ENCODE results near the gene SPON1.

DNA sequence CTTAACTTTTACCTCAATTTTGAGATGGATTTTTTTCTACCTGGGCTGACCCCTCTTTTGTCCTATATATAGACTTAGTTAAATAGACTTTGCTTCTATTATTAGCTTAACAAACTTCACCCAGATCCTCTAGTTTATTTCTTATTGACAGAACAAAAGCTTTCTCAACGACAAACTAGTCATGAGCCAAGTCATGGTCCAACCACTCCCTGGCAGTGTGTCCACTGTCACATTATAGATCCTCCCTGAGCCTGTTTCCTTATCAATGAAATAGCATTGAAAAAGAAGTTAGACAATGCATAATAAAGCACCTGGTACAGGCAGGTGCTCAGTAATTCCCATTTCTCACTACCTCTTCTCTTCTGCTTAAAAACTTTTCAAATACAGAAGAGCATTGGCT, 155.1 kb downstream of the SPON1 start:
- TF ChIP-seq, protein P1, sequence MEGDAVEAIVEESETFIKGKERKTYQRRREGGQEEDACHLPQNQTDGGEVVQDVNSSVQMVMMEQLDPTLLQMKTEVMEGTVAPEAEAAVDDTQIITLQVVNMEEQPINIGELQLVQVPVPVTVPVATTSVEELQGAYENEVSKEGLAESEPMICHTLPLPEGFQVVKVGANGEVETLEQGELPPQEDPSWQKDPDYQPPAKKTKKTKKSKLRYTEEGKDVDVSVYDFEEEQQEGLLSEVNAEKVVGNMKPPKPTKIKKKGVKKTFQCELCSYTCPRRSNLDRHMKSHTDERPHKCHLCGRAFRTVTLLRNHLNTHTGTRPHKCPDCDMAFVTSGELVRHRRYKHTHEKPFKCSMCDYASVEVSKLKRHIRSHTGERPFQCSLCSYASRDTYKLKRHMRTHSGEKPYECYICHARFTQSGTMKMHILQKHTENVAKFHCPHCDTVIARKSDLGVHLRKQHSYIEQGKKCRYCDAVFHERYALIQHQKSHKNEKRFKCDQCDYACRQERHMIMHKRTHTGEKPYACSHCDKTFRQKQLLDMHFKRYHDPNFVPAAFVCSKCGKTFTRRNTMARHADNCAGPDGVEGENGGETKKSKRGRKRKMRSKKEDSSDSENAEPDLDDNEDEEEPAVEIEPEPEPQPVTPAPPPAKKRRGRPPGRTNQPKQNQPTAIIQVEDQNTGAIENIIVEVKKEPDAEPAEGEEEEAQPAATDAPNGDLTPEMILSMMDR (IDR thresholded peaks at IDR 0.05; ENCODE audit: borderline replicate concordance, extremely low read depth, low read length, poor library complexity, severe bottlenecking) = no peak
- no peak for TF ChIP-seq EZH2 (IDR thresholded peaks at IDR 0.05; ENCODE audit: borderline replicate concordance, low read depth, low read length, severe bottlenecking)
